ENCODE results near the gene RBM6. TPM values are rescaled to one million over a fixed set of nuclear protein-coding genes. Genes with fewer than 3 reads are reported as not detected.

Gene RBM6, protein sequence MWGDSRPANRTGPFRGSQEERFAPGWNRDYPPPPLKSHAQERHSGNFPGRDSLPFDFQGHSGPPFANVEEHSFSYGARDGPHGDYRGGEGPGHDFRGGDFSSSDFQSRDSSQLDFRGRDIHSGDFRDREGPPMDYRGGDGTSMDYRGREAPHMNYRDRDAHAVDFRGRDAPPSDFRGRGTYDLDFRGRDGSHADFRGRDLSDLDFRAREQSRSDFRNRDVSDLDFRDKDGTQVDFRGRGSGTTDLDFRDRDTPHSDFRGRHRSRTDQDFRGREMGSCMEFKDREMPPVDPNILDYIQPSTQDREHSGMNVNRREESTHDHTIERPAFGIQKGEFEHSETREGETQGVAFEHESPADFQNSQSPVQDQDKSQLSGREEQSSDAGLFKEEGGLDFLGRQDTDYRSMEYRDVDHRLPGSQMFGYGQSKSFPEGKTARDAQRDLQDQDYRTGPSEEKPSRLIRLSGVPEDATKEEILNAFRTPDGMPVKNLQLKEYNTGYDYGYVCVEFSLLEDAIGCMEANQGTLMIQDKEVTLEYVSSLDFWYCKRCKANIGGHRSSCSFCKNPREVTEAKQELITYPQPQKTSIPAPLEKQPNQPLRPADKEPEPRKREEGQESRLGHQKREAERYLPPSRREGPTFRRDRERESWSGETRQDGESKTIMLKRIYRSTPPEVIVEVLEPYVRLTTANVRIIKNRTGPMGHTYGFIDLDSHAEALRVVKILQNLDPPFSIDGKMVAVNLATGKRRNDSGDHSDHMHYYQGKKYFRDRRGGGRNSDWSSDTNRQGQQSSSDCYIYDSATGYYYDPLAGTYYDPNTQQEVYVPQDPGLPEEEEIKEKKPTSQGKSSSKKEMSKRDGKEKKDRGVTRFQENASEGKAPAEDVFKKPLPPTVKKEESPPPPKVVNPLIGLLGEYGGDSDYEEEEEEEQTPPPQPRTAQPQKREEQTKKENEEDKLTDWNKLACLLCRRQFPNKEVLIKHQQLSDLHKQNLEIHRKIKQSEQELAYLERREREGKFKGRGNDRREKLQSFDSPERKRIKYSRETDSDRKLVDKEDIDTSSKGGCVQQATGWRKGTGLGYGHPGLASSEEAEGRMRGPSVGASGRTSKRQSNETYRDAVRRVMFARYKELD
- 100 to 1,000 TPM; 103 to 154 TPM for total RNA-seq
- 100 to 1,000 TPM in 1 of 2 donors, 10 to 100 TPM in 1; 47.0 to 271 TPM for polyA plus RNA-seq
- long read RNA-seq, donor 1, transcript RBM6-210 (17 exons, 2,260 nt), result major isoform, 12 of 107 reads
- long read RNA-seq, donor 1, transcript RBM6-204 (19 exons, 2,324 nt), result minor isoform, 7 of 107 reads
- long read RNA-seq, donor 1, partial matches to known transcripts, result 50 of 107 reads
- long read RNA-seq, donor 1, other reads (novel, unspliced or antisense), result 36 of 107 reads
- long read RNA-seq, donor 2, partial matches to known transcripts, result 6 of 38 reads
- long read RNA-seq, donor 2, other reads (novel, unspliced or antisense), result 25 of 38 reads

- H3K9me3 ChIP-seq (ENCODE audit: control insufficient read depth, low read length), result no peaks in the 10 kb centered on the region
- WGBS, 2 donors, result 0% methylated on average over 71 to 74 of the region's 74 CpGs
- intact Hi-C loops (cut with DNase I), result no loop called here
- no peaks in the 10 kb centered on the region for H3K4me1 ChIP-seq (ENCODE audit: control insufficient read depth in 1 of 2, insufficient read depth in 2 of 2, low read length in 2 of 2)
- H3K27ac ChIP-seq (ENCODE audit: low read depth in 1 of 2, low read length in 2 of 2), result peak within 1 kb of the TSS; percentile 51 to 64
- peak within 1 kb of the TSS; percentile 56 to 74 for H3K4me3 ChIP-seq (ENCODE audit: low read length in 2 of 2)
- peak; percentile 99 for DNase-seq
- H3K27me3 ChIP-seq (ENCODE audit: control insufficient read depth in 1 of 2, insufficient read depth in 2 of 2, low read length in 1 of 2), result no peaks in the 10 kb centered on the region
- peak; percentile 99 for ATAC-seq (ENCODE audit: low FRiP score)
- H3K36me3 ChIP-seq (ENCODE audit: control insufficient read depth in 1 of 2, insufficient read depth in 2 of 2, low read length in 1 of 2), result no peaks in the 10 kb centered on the region
Observed at GRCh38 chr3:49939858-49940666, at the start of gene RBM6. Gene RBM6, plus strand, starts transcription at chr3:49940150. Its CDS starts 22,492 bp downstream, at chr3:49962642.

DNA sequence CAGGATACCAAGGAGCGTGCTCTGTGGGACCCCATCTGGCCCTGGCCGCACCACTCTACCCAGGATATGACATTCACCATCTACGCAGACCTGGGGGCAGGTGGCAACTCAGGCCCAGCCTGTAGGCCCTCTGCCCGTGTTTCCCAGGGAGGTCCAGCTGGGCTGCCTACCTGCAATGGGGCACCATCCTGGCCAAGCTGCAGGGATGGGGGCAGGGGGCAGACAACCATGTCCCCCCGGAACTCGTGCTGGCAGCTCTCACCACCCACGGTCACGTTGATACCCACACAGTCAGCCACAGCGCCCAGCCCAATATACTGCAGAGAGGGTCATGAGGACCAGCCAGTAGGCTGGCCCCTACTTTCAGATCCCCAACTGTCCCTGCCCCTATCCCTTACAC lies 44.2 kb upstream of the RBM6 start:
- 94 to 97% methylated on average over 9 of the region's 9 CpGs for WGBS, 2 donors
- DNase-seq, result peak in 1 of 2 donors; percentile 64
- no peak overlapping the region for H3K4me3 ChIP-seq (ENCODE audit: low read length in 2 of 2)
- ATAC-seq (ENCODE audit: low FRiP score), result no peak
- H3K9me3 ChIP-seq (ENCODE audit: control insufficient read depth, low read length), result no peaks in the 10 kb centered on the region
- no peaks in the 10 kb centered on the region for H3K36me3 ChIP-seq (ENCODE audit: control insufficient read depth in 1 of 2, insufficient read depth in 2 of 2, low read length in 1 of 2)
- H3K27me3 ChIP-seq (ENCODE audit: control insufficient read depth in 1 of 2, insufficient read depth in 2 of 2, low read length in 1 of 2), result no peaks in the 10 kb centered on the region
- H3K4me1 ChIP-seq (ENCODE audit: control insufficient read depth in 1 of 2, insufficient read depth in 2 of 2, low read length in 2 of 2), result no peaks in the 10 kb centered on the region
- no peak overlapping the region for H3K27ac ChIP-seq (ENCODE audit: low read depth in 1 of 2, low read length in 2 of 2)
- intact Hi-C loops (cut with DNase I), result no loop called here

DNA sequence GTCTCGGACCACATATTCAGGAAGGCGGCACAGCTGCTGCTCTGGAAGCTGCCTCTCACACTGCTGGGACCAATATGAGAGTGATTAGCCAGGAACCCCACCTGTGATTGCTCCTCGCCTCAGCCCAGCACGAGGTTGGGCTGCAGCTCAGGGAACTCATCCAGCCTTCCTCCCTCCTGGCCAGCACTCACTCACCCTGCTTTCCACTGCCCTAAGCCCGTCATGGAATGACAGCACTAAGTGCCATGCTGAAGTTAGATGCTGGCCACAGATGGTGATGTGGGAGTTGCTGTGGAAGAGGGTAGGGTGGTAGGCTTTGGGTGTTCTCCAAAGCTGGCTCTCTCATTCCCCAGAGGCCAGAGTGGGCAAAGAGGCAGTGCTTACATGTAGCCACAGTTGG lies 43.6 kb upstream of the RBM6 start:
- ATAC-seq (ENCODE audit: low FRiP score) (no peak), DNase-seq (no peak)
- WGBS, 2 donors, result 58 to 66% methylated on average over 5 of the region's 5 CpGs
- no peak overlapping the region for H3K4me3 ChIP-seq (ENCODE audit: low read length in 2 of 2)
- no peak overlapping the region for H3K27ac ChIP-seq (ENCODE audit: low read depth in 1 of 2, low read length in 2 of 2)
- intact Hi-C loops (cut with DNase I), result no loop called here
- no peaks in the 10 kb centered on the region for H3K9me3 ChIP-seq (ENCODE audit: control insufficient read depth, low read length)
- peaks cover 0 to 3% of the 10 kb centered on the region in 2 donors for H3K4me1 ChIP-seq (ENCODE audit: control insufficient read depth in 1 of 2, insufficient read depth in 2 of 2, low read length in 2 of 2)
- no peaks in the 10 kb centered on the region for H3K36me3 ChIP-seq (ENCODE audit: control insufficient read depth in 1 of 2, insufficient read depth in 2 of 2, low read length in 1 of 2)
- H3K27me3 ChIP-seq (ENCODE audit: control insufficient read depth in 1 of 2, insufficient read depth in 2 of 2, low read length in 1 of 2), result no peaks in the 10 kb centered on the region

DNA sequence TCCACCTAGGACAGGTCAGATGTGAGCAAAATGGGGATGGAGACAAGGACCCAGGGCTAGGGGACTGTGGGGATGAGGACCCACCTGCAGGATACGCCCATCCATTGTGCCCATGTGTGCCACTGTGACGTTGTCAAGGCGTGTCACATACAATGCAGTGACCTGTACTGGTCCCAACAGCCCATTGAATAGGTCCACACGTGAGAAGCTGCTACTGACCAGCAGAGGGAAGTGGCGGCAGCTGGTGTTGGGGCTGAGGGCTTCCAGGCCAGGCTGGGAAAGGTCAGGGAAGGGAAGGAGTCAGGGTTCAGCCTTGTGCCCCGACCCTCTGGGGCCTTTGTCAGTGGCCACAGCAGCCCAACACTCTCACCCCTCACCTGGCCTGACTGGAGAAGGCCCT lies 41.0 kb upstream of the RBM6 start:
- ATAC-seq (ENCODE audit: low FRiP score) (no peak), DNase-seq (no peak)
- no peaks in the 10 kb centered on the region for H3K27me3 ChIP-seq (ENCODE audit: control insufficient read depth in 1 of 2, insufficient read depth in 2 of 2, low read length in 1 of 2)
- peaks cover 0 to 3% of the 10 kb centered on the region in 2 donors for H3K4me1 ChIP-seq (ENCODE audit: control insufficient read depth in 1 of 2, insufficient read depth in 2 of 2, low read length in 2 of 2)
- H3K27ac ChIP-seq (ENCODE audit: low read depth in 1 of 2, low read length in 2 of 2), result no peak overlapping the region
- intact Hi-C loops (cut with DNase I), result no loop called here
- WGBS, 2 donors, result 89% methylated on average over 6 of the region's 6 CpGs
- H3K4me3 ChIP-seq (ENCODE audit: low read length in 2 of 2), result no peak overlapping the region
- no peaks in the 10 kb centered on the region for H3K9me3 ChIP-seq (ENCODE audit: control insufficient read depth, low read length)
- no peaks in the 10 kb centered on the region for H3K36me3 ChIP-seq (ENCODE audit: control insufficient read depth in 1 of 2, insufficient read depth in 2 of 2, low read length in 1 of 2)

DNA sequence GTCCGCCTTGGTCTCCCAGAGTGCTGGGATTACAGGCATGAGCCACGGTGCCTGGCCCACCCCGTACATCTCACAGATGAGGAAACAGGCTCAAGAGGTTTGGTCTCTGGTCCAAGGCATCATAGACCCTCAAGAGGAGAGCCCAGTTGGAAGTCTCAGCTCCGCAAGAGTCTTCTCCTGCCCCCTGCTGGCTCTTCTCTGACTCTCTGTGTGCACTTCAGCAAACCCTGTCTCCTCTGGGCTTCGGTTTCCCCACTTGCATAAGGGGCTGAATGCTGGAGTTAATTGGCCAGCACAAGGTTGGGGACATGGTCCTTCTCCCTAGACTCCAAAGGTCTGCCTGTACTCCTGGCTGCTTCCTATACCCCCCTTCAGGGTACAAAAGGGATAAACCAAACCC lies 40.1 kb upstream of the RBM6 start:
- 94% methylated on average over 5 of the region's 5 CpGs for WGBS, 2 donors

GRCh38 chr3:49900491-49901153 lies 39.3 kb upstream of the RBM6 start:
- Histone ChIP-seq H3K4me1 (ENCODE audit: control insufficient read depth in 1 of 2, insufficient read depth in 2 of 2, low read length in 2 of 2) (peaks cover 0 to 3% of the 10 kb centered on the region in 2 donors), H3K36me3 (ENCODE audit: control insufficient read depth in 1 of 2, insufficient read depth in 2 of 2, low read length in 1 of 2) (no peaks in the 10 kb centered on the region), H3K4me3 (ENCODE audit: low read length in 2 of 2) (no peak overlapping the region), H3K9me3 (ENCODE audit: control insufficient read depth, low read length) (no peaks in the 10 kb centered on the region), H3K27me3 (ENCODE audit: control insufficient read depth in 1 of 2, insufficient read depth in 2 of 2, low read length in 1 of 2) (no peaks in the 10 kb centered on the region), H3K27ac (ENCODE audit: low read depth in 1 of 2, low read length in 2 of 2) (peak overlapping the region in 1 of 2 donors; percentile 52)
- WGBS, 2 donors, result 29 to 31% methylated on average over 8 of the region's 8 CpGs
- intact Hi-C loops (cut with DNase I), result loop anchor here in 1 of 2 donors (1.0 to 5.0 kb wide), 2 partner anchors 44 to 178 kb away; partner anchors contain the start of genes GMPPB and TRAIP
- ATAC-seq (ENCODE audit: low FRiP score) (peak; percentile 30), DNase-seq (peak; percentile 87 to 91)

More for the DNA sequence above, 40.1 kb upstream of the RBM6 start:
- Histone ChIP-seq H3K27ac (ENCODE audit: low read depth in 1 of 2, low read length in 2 of 2) (no peak overlapping the region), H3K4me3 (ENCODE audit: low read length in 2 of 2) (no peak overlapping the region), H3K4me1 (ENCODE audit: control insufficient read depth in 1 of 2, insufficient read depth in 2 of 2, low read length in 2 of 2) (peaks cover 0 to 3% of the 10 kb centered on the region in 2 donors), H3K36me3 (ENCODE audit: control insufficient read depth in 1 of 2, insufficient read depth in 2 of 2, low read length in 1 of 2) (no peaks in the 10 kb centered on the region), H3K27me3 (ENCODE audit: control insufficient read depth in 1 of 2, insufficient read depth in 2 of 2, low read length in 1 of 2) (no peaks in the 10 kb centered on the region), H3K9me3 (ENCODE audit: control insufficient read depth, low read length) (no peaks in the 10 kb centered on the region)
- no peak for DNase-seq
- intact Hi-C loops (cut with DNase I), result loop anchor here in 1 of 2 donors (1.0 to 5.0 kb wide), 2 partner anchors 44 to 178 kb away; partner anchors contain the start of genes GMPPB and TRAIP
- ATAC-seq (ENCODE audit: low FRiP score), result no peak

Measured in aorta (tissue), 5 donors.